ENCODE results near the gene TMEM51. TPM values are rescaled to one million over a fixed set of nuclear protein-coding genes. Genes with fewer than 3 reads are reported as not detected.

Gene TMEM51
- total and polyA plus RNA-seq, 2 of the 4 experiments (the other 2 are of a cell fraction), result 2.7 to 10.2 TPM

DNA sequence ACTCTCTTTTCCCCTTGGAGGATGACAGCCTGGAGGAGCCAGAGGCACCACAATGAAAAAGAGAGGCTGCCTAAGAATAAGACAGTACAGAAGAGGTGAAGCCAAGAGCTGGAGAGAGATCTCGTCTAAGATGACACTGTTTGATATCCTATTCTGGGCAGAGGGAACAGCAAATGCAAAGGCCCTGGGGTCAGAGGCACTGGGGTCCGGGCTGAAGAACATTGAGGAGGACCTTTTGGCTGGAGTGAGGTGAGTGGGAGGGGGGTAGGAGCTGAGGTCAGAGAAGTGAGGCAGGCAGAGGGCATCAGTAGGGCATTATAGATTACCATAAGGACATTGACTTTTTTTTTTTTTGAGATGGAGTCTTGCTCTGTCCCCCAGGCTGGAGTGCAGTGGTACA, 19.3 kb upstream of the TMEM51 start:
- Histone ChIP-seq H3K56ac (ENCODE audit: extremely low read depth, insufficient read depth, low read length) (no peak overlapping the region), H3K27me3 (ENCODE audit: control insufficient read depth, insufficient read depth, low read length) (peaks cover 21% of the 10 kb centered on the region), H2AK9ac (replicated peaks; ENCODE audit: low read depth, low read length, poor library complexity) (no peak overlapping the region), H4K5ac (ENCODE audit: low read depth, low read length) (no peak overlapping the region), H3K36me3 (ENCODE audit: control insufficient read depth, insufficient read depth, low read length) (no peaks in the 10 kb centered on the region), H4K91ac (ENCODE audit: insufficient read depth, low read depth, low read length) (no peak overlapping the region), H4K20me1 (ENCODE audit: insufficient read depth, low read length) (no peaks in the 10 kb centered on the region), H3K4ac (ENCODE audit: low read depth, low read length) (no peak overlapping the region), H2AK5ac (ENCODE audit: low read depth, low read length) (no peak overlapping the region), H3K4me3 (ENCODE audit: insufficient read depth, low read depth, low read length) (no peak overlapping the region), H2AFZ (replicated peaks; ENCODE audit: low read length, poor library complexity) (no peak overlapping the region), H3K23ac (ENCODE audit: low read depth, low read length) (no peak overlapping the region), H2BK15ac (ENCODE audit: low read depth, low read length) (no peak overlapping the region), H3K4me2 (ENCODE audit: low read depth, low read length) (no peak overlapping the region), H3K79me1 (ENCODE audit: low read depth in 1 of 2, low read length in 2 of 2) (no peaks in the 10 kb centered on the region), H3K18ac (ENCODE audit: low read depth, low read length) (no peak overlapping the region), H2BK5ac (ENCODE audit: low read depth, low read length, poor library complexity, severe bottlenecking) (no peak overlapping the region), H3K4me1 (ENCODE audit: control insufficient read depth, insufficient read depth, low read length) (no peaks in the 10 kb centered on the region), H3K27ac (ENCODE audit: insufficient read depth, low read length) (no peak overlapping the region), H3K14ac (replicated peaks; ENCODE audit: low read depth, low read length) (no peak overlapping the region), H3K9me3 (ENCODE audit: control insufficient read depth, insufficient read depth, low read length) (peaks cover 5% of the 10 kb centered on the region), H2BK120ac (ENCODE audit: low read depth, low read length) (no peak overlapping the region), H3K9ac (ENCODE audit: low read depth, low read length) (no peak overlapping the region), H3K9me1 (ENCODE audit: insufficient read depth, low read length) (no peaks in the 10 kb centered on the region), H4K8ac (ENCODE audit: low read depth in 2 of 2, low read length in 2 of 2) (no peak overlapping the region), H2BK20ac (ENCODE audit: low read depth, low read length) (no peak overlapping the region)
- ChIA-PET POLR2A (ENCODE audit: unreplicated experiment) (no interaction called here), CTCF (no interaction called here)
- TF ChIP-seq BHLHE40 (IDR thresholded peaks at IDR 0.05; ENCODE audit: low read depth, low read length), result no peak
- no peak for TF ChIP-seq SMC3 (IDR thresholded peaks at IDR 0.05; ENCODE audit: low read depth, low read length)
- no peak for TF ChIP-seq MAFK (IDR thresholded peaks at IDR 0.05; ENCODE audit: low read depth, low read length)
- no peak for TF ChIP-seq POLR2A (IDR thresholded peaks at IDR 0.05; ENCODE audit: low read depth, low read length)
- TF ChIP-seq, protein P1, sequence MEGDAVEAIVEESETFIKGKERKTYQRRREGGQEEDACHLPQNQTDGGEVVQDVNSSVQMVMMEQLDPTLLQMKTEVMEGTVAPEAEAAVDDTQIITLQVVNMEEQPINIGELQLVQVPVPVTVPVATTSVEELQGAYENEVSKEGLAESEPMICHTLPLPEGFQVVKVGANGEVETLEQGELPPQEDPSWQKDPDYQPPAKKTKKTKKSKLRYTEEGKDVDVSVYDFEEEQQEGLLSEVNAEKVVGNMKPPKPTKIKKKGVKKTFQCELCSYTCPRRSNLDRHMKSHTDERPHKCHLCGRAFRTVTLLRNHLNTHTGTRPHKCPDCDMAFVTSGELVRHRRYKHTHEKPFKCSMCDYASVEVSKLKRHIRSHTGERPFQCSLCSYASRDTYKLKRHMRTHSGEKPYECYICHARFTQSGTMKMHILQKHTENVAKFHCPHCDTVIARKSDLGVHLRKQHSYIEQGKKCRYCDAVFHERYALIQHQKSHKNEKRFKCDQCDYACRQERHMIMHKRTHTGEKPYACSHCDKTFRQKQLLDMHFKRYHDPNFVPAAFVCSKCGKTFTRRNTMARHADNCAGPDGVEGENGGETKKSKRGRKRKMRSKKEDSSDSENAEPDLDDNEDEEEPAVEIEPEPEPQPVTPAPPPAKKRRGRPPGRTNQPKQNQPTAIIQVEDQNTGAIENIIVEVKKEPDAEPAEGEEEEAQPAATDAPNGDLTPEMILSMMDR (conservative IDR thresholded peaks at IDR 0.05; ENCODE audit: low read depth, low read length), result no peak
- TF ChIP-seq RCOR1 (IDR thresholded peaks at IDR 0.05; ENCODE audit: insufficient replicate concordance, low read length), result no peak
- no peak for TF ChIP-seq CHD1 (IDR thresholded peaks at IDR 0.05; ENCODE audit: low read depth, low read length)
- TF ChIP-seq RAD21 (IDR thresholded peaks at IDR 0.05; ENCODE audit: low read length), result no peak
- TF ChIP-seq RFX5 (IDR thresholded peaks at IDR 0.05; ENCODE audit: low read depth, low read length), result no peak
- no peak for TF ChIP-seq FOS (IDR thresholded peaks at IDR 0.05; ENCODE audit: low read depth, low read length)
- no peak for TF ChIP-seq ELK1 (IDR thresholded peaks at IDR 0.05; ENCODE audit: borderline replicate concordance, low read depth, low read length)
- no peak for TF ChIP-seq MAZ (IDR thresholded peaks at IDR 0.05; ENCODE audit: borderline replicate concordance, low read depth, low read length)
- TF ChIP-seq USF2 (IDR thresholded peaks at IDR 0.05; ENCODE audit: low read depth, low read length), result no peak
- TF ChIP-seq CEBPB (IDR thresholded peaks at IDR 0.05; ENCODE audit: low read depth, low read length), result no peak
- TF ChIP-seq NFE2L2 (IDR thresholded peaks at IDR 0.05; ENCODE audit: low read depth, low read length), result no peak
- no peak for TF ChIP-seq MXI1 (IDR thresholded peaks at IDR 0.05; ENCODE audit: borderline replicate concordance, low read depth, low read length)
- dilution Hi-C loops (cut with HindIII; ENCODE audit: low sequenced_read_pairs, unreplicated experiment), result no loop called here
- DNase-seq, result no peak
- no TSS peak for BruUV-seq (replicated peaks)
- in situ Hi-C loops (cut with MboI; ENCODE audit: low sequenced_read_pairs), result no loop called here
- no peak for ATAC-seq (ENCODE audit: low read depth)
- WGBS, 2 experiments (ENCODE audit: extremely low coverage in 2 of 2, insufficient read length in 1 of 2), result 100% methylated on average over 1 of the region's 2 CpGs; no CpG with 5 or more reads in 1 of the 2 experiments
- intact Hi-C loops (cut with micrococcal nuclease), result no loop called here

Measured in IMR-90 (cell line).